ENCODE measurements around the gene ID2.
"Not testable (repeated sequence)": the region's sequence is repeated elsewhere in the genome, so short reads cannot be mapped to it uniquely, and the experiment has no call there.

Gene ID2

DNA sequence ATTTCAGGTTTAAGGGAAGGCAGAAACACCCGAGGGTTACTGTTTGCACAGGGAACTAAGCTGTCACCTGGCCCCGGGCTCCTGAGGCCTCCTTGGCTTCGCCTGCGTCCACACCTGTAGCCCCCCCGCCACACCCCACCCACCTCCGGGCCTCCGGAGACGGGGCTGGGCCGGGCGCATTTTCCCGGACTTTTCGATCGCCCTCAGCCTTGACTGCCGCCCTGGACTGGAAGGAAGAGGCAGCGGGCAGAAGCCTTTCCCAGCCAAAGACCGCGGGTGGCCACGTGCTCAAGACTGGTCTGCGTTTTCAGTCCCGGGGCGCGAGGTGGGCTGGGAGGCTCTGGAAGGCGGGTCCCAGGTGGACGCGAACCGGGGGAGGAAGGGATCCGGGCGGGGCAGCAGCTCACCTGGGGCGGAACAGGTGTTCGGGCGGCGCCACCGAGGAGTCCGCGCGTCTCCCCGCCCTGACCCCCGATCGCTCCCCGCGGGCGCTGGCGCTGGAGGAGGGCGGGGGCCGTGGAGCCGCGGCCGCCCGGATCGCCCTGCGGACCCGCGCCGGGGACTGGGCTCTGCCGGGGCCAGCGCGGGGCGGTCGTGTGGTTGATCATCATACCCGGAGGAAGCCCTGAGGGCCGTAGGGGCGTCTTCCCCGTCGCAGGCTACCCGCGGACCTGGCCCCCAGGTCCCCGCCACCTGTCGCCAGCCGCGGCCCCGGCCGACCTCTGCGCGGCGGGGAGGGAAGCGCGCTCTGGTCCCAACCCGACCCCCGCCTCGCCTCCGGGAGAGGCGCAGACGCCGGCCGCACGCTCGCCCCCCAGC is 3.2 kb downstream of the ID2 start:
- no peak for DNase-seq (ENCODE audit: low read depth, low spot score)

DNA sequence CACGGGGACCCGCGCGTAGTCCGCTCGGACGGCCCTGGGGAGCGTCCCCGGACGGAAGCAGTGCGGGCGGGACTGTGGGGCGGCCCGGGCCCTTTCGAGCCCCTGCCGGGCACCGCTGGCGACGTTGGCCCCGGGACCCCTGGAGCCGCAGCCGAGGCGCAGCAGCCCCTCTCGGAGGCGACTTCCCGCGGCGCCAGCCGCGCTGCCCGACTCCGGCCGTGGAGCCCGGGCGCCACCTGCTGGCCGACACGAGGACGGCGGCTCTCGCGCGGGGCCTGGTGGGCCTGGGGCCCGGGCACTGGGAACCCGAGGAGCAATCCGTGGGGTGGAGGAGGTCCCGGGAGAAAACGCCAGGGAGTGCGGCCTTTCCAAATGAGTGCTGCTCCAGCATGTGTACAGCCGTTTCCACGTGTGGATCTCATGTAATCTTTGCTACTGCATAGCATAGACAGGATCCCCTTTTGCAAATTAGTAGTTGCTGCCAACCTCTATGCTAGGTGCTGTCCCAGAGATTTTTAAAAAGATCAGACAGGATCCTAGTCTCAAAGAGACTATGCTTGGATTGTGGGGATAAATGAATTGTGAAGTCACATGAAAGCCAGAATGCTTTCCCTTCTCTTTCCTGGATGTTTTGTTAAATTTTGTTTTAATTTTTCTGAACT is 4.0 kb downstream of the ID2 start:
- no peak for DNase-seq (ENCODE audit: low read depth, low spot score)

DNA sequence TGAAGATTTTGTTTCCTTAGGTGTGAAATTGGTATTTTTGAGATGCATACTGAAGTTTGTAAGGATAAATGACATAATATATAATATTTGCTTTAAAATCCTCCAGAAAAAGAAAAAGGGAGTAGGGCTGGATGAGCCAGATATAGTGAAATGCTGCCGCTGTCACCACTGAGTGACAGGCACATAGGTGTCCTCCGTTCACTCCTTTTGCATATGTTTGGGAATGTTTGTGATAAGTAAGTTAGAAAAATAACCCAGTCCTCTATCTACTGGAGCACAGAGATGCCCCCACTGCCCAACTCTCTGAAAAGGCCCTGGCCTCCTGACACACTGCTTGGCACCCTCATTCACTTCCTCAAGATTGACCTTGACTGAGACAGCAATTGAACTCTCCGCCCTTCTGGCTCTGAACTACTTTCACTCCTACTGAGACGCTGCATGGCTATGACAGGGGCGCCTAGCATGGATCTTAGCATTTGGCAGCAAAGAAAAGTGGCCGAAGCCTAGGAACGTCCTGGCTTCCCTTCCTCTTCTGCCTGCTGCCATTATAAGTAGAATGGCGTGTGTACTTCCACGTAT is 10.1 kb downstream of the ID2 start:
- no peak for DNase-seq (ENCODE audit: low read depth, low spot score)

DNA sequence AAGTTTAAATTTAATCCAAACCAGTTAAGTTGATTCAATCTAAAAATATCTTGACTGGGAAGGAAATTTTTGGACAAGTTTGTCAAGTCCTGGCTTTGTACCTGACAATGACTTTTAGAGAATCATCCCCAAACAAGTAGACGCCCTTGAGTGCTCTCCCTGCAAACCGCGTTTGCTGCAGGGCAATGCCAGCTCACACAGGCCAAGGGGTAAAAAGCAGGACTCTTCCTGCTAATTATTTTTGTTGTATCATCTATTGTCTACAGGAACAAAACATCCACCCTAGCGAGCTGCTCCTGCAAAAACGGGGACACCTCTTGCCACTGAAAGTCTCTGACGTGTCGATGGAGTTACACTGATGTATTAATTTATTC is 10.9 kb downstream of the ID2 start:
- no peak for DNase-seq (ENCODE audit: low read depth, low spot score)

DNA sequence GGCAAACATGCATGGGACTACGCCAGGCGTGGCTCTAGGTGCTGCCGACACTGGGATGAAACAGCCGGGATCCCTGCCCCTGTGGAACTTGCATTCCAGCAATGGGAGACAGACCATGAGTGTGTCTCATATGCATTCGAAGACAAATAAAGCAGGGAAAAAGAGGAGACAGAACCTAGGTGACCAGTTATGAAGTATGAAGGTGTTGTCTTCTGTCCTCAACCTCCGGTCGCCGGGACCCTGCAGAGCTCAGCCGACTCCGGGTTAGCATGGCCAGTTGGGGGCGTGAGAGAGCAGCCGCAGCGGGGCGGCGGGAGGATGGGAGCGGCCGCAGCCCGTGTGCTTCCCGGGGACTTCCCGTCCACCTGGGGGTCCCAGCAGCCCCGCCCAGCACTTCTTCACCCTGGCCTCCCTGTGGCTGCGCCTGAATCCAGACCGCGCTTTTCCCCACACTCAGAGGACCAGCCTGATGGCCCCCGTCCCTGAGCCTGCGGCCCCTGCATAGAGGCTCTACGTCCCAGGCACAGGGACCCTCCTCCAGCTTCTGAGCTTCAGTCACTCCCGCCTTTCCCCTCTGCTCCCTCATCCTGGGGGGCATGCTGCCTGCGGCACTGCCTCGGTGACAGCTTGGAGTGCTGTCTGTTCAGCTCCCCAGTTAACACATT is 11.4 kb downstream of the ID2 start:
- no peak for DNase-seq (ENCODE audit: low read depth, low spot score)

DNA sequence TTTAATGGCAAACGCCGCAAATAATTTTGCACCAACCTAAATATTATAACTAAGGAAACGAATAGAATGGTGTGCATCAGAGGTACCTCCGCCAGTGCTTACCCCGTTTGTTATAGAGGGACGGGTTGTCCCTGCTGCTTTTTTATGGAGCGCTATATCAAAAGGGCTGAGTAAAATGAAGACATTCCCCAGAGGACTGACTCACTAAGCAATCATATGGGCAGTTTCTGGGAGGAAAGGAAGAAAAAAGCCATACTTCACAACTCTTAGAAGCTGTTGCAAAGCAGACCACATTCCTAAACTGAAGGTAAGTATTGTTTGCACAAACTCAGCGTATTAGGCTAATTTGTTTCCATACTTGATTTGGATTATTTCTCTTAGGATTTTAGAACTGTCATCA is 12.9 kb downstream of the ID2 start:
- DNase-seq (ENCODE audit: low read depth, low spot score): no peak

DNA sequence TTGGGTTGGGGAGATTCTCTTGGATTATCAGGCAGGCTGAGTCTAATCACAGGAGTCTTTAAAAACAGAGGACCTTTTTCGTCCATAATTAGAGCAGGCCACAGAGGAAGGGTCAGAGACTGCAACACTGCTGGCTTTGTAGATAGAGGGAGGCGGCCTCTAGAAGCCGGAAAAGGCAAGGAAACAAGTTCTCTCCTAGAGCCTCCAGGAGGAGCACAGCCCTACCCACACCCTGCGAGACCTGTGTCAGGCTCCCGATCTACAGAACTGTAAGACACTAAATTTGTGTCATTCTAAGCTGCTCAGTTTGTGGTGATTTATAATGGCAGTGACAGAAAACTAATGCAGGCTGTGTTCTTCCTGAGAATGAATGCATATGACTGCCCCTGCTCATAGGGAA is 15.3 kb downstream of the ID2 start:
- no peak for DNase-seq (ENCODE audit: low read depth, low spot score)

DNA sequence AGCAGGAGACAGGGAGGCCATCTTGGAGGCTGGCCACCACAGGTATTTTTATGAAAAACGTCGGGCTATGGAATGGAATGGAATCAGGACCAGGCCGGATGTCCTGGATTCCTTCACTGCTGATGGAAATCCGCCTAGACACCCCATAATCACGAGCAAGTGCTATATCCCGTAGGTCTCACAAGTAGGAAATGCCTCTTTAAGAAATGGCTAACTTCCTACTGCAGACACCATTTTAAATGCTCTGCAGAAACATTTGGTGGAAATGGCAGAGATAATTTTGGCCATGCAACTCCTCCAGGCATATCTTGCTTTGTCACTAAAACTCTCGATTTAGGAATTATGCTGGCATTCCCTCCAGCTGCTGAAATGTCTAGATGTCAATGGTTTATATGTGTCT is 18.0 kb downstream of the ID2 start:
- no peak for DNase-seq (ENCODE audit: low read depth, low spot score)

DNA sequence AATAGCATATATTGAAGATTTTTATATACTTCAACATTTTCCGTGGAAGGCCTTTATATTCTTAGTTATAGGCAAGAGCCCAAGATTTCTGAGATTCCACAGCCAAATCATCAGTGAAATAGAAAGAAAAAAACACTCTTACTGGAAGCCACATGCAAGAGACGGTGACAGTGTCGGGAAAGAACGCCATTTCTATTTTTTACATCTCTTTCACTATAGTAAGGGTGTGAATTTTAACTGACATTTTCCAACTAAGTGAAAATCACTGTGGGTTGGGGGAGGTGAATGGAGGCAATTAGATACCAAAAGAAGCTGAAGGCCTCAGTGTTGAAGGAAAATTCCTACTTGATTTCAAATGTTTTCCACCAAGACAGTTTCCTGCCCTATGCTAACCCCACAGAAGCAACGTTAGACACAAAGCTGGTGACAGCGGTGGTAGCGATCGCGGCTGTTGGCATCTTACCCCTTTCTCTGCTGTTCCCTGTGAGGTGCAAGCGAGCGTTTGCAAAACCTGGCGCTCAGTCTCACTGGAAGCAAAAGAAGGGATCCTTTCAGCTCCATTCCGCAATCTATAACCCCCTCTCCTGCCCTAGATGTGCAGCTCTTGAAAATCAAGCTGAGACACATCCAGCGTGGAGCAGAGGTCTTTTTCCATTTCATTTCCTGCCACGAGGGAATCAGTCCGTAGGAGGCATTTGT is 20.0 kb downstream of the ID2 start:
- DNase-seq (ENCODE audit: low read depth, low spot score): no peak

DNA sequence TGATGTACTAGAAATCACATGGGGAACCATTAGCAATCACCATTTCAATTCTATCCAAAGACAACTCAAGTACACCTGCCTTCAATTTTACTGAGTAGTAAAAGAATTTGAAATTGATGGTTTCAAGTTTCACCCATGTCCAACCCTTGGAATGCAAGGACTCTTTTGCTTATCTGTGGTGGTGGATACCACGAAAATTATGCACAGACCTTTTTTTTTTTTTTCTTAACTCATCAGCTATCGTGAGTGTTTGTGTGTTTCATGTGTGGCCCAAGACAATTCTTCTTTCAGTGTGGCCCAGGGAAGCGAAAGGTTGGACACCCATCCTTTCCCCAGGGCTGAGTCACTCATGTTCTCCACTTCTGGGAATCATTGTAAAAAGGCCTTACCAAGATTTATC is 23.1 kb downstream of the ID2 start:
- DNase-seq (ENCODE audit: low read depth, low spot score): no peak

DNA sequence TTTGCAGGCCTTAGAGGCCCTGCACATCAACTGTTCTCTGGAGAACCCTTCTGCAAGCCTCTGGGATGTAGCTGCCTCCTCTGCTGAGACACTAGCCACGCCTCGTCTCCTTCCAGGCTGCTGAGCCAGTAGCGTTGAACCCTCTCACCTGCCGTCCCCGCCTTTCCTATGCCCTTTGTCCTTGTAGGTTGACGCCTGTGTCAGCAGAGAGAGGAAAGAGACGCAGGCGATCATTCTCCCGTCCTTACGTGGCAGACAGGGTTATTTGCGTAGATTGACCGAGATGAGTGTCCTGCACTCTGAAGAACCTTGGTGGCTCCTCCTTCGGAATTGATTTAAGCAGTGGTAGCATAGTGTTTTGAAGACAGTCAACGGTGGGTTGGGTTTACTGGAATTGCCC is 27.8 kb downstream of the ID2 start:
- DNase-seq (ENCODE audit: low read depth, low spot score): no peak

DNA sequence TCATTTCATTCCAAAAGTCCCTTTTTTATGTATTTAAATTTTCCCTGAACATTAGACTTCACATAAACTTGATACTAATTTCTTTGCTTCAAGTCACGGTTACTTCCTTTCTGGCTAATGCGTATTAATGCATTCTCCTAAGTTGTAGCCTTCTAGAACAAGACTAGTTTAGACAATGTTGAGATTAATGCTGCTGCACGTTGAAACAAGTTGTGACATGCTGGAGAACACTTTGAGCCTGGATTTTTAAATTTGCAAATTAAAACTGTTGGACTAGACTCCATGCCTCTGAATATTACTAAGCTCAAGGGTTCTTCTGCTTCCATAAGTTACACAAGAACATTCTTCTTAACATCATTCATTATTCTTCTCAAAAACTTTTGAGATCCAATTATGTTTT is 29.1 kb downstream of the ID2 start:
- DNase-seq (ENCODE audit: low read depth, low spot score): no peak

DNA sequence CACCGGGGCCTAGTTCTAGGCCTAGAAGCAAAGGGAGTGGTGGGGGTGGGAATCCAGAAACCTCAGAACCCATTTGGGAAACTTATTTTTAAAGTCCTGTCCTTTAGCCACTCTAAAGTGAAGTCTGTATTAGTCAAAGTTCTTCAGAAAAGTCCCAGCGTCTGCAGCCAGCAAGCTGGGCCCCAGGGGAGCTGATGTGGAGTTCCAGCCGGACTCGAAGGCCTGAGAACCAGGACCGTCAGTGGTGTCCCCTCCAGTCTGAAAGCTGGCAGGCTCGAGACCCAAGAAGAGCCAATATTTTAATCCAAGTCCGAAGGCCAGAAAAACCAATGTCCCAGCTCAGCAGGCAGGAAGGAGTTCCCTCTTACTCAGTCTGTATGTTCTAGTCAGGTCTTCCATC is 32.4 kb downstream of the ID2 start:
- no peak for DNase-seq (ENCODE audit: low read depth, low spot score)

DNA sequence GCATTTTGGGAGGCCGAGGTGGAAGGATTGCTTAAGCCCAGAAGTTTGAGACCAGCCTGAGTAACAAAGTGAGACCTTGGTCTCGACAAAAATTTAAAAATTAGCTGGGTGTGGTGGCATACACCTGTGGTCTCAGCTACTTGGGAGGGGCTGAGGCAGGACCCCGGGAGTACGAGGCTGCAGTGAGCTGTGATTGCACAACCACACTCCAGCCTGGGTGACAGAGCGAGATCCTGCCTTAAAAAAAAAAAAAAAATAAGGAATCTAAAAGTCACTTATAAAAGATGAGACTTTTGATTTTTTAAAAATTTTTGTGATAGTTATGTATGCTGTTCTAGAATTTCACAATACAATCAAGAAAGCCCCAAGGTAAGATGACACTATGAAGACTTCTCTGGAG is 33.1 kb downstream of the ID2 start:
- DNase-seq (ENCODE audit: low read depth, low spot score): no peak

DNA sequence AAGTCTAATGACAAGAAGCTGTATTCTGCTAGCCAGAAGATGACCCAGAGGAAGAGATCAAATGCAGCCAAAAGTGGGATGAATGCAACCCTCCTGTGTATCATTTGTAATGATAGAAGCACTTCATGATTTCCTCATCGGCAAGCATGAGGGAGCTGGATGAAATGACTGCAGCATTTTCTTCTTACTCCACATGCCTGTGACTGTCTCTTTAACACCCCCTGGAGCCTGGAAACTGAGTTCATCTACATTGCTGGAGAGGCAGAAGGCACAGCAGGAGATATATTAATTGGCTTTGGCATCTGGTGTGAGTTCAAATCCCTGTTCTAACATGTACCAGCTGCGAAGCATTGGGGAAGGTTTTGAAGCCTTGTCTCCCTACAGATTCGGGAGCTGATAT is 37.7 kb downstream of the ID2 start:
- DNase-seq (ENCODE audit: low read depth, low spot score): no peak

DNA sequence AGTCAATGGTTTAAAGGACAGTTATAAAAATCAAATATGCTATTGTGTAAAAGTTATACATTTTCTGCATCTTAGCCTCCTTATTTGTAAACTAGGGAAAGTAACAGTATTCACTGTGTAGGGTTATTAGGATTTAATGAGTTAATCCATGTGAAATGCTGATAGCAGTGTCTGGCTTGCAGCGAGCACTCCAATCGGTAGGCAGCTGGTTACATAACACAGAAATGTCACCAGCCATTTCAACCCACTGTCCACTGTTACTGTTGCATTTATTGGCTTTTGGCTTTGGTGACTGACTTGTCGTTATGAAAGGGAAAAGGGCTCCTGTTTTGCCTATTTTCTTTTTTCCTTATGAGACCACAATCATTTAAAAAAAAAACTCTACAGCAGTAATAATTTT is 38.9 kb downstream of the ID2 start:
- no peak for DNase-seq (ENCODE audit: low read depth, low spot score)

DNA sequence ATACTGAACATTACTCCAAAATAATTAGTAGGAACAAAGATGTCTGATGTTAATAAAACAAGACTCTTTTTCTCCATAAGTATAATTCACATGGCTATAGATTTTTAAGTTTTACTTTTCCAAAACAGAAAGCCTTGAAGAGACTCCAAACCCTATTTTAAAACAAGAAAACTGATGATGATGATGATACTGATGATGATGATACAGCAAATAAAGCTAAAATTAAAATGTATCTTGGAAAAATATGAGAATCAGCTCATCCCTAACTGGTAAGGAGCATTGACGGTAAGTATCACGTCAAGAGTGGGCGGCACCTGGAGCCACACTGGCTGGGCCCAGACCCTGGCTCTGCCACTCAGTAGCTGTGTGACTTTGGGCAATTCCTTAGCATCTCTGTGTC is 39.6 kb downstream of the ID2 start:
- no peak for DNase-seq (ENCODE audit: low read depth, low spot score)

DNA sequence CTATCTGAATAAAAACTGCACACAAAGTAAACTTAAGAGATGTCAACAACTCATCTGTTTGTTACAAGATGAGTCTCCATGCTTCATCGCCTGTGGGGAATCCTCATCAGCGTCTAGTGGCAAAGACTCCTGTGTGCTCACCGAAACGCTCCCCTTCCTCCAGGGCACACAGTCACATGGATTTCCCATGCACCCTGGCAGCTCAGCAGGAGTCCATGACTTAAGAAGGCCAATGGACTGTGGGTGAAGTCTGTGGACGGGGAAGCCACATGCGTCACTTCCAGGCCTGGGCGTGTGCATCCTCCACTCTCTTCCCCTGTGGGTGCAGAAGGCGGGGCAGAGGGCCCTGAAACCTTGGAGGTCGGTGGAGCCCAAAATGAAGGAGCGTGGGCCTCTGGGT is 41.1 kb downstream of the ID2 start:
- DNase-seq (ENCODE audit: low read depth, low spot score): no peak

DNA sequence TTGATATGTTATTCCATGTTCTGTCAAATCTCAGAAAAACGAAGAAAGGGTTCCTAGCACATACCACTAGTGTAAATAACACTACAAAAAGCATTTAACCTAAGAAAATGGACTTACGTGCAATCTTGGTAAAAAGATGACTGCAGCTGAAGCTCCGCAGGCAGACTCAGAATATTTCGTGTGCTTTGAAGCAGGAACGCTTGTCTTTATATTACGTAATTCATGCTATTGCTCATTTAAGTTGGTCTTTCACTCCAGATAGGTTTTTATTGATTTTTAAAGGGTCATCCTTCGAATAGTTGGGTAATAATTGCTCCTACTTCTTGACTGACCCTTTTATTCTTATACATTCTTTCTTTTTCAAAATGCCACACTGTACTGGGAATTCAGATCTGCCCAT is 44.0 kb downstream of the ID2 start:
- DNase-seq (ENCODE audit: low read depth, low spot score): no peak

DNA sequence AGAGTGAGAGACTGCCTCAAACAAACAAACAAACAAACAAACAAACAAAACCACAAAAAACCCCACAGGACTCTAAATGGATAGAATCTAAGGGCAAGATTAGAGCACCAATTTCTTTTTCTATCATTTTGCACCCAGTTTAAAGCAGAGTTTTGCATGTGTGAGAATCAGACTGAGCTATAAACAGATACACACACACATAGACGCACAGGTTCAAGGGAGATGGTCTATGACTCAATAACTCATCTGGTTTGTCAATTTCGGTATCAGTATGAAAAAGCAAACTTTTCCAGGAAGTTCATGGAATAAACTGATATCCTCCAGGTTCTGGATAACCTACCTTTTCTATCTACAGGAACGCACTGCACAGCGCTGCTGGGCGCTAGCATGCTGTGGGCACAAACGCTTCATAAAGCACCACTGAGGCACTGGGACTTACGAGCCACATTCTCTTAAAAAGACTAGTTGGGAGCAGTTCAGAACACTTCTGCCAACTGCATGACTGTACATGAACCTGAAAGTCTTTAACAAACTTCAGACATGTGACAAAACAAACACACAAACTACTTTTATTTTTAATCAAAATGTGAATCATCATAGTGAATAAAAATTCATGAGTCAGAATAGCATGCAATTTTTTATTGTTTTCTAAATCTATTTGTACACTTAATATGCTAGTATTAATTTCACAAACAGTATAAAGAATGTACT is 46.6 kb downstream of the ID2 start:
- DNase-seq (ENCODE audit: low read depth, low spot score): no peak

DNA sequence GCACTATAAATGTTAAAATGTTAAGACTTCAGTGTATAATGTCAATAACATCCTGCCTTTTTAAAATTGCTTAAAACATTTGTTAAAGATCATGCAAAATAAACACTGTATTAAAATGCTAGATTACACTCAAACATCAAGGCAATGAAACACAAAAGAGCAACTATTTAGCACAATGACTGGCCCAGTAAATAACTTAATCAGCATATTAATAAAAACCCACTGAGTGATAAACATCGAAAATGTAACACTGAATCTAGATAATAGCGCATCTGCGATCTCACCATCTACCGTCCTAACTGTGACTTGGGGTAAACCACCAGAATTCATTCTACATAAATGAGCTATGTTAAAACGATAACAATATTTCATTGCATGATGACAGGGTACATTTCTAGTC is 47.2 kb downstream of the ID2 start:
- DNase-seq (ENCODE audit: low read depth, low spot score): not testable (repeated sequence)
